ENCODE results near the gene TRAPPC8.

DNA sequence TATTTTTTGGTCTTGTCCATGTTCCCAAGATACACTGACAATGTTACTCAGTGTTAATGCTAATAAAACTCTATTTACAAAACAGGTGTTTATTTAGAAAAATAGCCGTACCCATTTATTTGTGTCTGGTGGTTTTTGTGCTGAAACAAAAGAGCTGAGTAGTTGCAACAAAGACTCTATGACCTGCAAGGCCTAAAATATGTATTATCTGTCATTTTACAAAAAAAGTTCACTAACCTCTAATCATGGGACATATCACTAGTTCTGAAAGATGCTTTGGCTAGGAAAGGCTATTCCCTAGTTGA, 123.1 kb downstream of the TRAPPC8 start:
- TF ChIP-seq EZH2 (IDR thresholded peaks at IDR 0.05) = no peak
- TF ChIP-seq, protein P1, sequence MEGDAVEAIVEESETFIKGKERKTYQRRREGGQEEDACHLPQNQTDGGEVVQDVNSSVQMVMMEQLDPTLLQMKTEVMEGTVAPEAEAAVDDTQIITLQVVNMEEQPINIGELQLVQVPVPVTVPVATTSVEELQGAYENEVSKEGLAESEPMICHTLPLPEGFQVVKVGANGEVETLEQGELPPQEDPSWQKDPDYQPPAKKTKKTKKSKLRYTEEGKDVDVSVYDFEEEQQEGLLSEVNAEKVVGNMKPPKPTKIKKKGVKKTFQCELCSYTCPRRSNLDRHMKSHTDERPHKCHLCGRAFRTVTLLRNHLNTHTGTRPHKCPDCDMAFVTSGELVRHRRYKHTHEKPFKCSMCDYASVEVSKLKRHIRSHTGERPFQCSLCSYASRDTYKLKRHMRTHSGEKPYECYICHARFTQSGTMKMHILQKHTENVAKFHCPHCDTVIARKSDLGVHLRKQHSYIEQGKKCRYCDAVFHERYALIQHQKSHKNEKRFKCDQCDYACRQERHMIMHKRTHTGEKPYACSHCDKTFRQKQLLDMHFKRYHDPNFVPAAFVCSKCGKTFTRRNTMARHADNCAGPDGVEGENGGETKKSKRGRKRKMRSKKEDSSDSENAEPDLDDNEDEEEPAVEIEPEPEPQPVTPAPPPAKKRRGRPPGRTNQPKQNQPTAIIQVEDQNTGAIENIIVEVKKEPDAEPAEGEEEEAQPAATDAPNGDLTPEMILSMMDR (IDR thresholded peaks at IDR 0.05 in 2 of 3, conservative IDR thresholded peaks at IDR 0.05 in 1 of 3; ENCODE audit: borderline replicate concordance in 1 of 3, insufficient read depth in 1 of 3, low read depth in 2 of 3, low read length in 2 of 3) = no peak
